Measurements from ENCODE around the gene NTRK1. TPM values are rescaled to one million over a fixed set of nuclear protein-coding genes. Genes with fewer than 3 reads are reported as not detected.

The NTRK1 gene
- total and polyA plus RNA-seq, 2 of the 13 experiments (the other 11 are each of a cell fraction or from before 2014, with no cell fraction given), result not detected

- TF ChIP-seq ZNF124 (CRISPR knock-in tag; IDR thresholded peaks at IDR 0.05) (no peak), LRRFIP1 (CRISPR knock-in tag; conservative IDR thresholded peaks at IDR 0.05) (no peak), EHMT2 (IDR thresholded peaks at IDR 0.05; ENCODE audit: borderline replicate concordance, low read depth, low read length) (no peak), KDM6A (CRISPR knock-in tag; IDR thresholded peaks at IDR 0.05; ENCODE audit: low read depth) (no peak), ZNF335 (CRISPR knock-in tag; IDR thresholded peaks at IDR 0.05) (no peak), ZNF256 (CRISPR knock-in tag; conservative IDR thresholded peaks at IDR 0.05) (no peak), ZNF639 (CRISPR knock-in tag; conservative IDR thresholded peaks at IDR 0.05) (no peak), ZNF7 (CRISPR knock-in tag; IDR thresholded peaks at IDR 0.05) (no peak), ZNF20 (CRISPR knock-in tag; IDR thresholded peaks at IDR 0.05) (no peak), RAD51 (IDR thresholded peaks at IDR 0.05; ENCODE audit: borderline replicate concordance) (no peak), ZNF768 (CRISPR knock-in tag; IDR thresholded peaks at IDR 0.05) (no peak), HNRNPH1 (optimal IDR thresholded peaks at IDR 0.05; ENCODE audit: low read depth, low read length) (no peak), MYC (CRISPR knock-in tag; IDR thresholded peaks at IDR 0.05; ENCODE audit: borderline replicate concordance) (no peak)
- WGBS (ENCODE audit: low lambda C conversion rate), result no CpG with 5 or more reads among the region's 2 CpGs
- no peaks in the 10 kb centered on the region for H4K20me1 ChIP-seq (ENCODE audit: insufficient read depth, low read length)
- no peak for FAIRE-seq
- H3K27me3 ChIP-seq (ENCODE audit: control insufficient read depth in 1 of 2, insufficient read depth in 2 of 2, low read length in 2 of 2), result peaks cover 4 to 27% of the 10 kb centered on the region in 2 experiments; a peak in 4 of 5 replicates
- no TSS peak for BruUV-seq (replicated peaks)
- no peaks in the 10 kb centered on the region for H3K79me2 ChIP-seq (ENCODE audit: insufficient read depth, low read length)
- in situ Hi-C loops (cut with HindIII; ENCODE audit: extremely low pct_ligation_motif_present, low pct_unique_long_range_greater_than_20kb), result no loop called here
- ChIA-PET POLR2A (no interaction called here), CTCF (ENCODE audit: low intra/inter-chr PET ratio, low total read pairs) (no interaction called here)
- no peak for ATAC-seq
- no peak overlapping the region for H3K27ac ChIP-seq (ENCODE audit: extremely low read length, insufficient read depth, low read length)
- no peak for DNase-seq (ENCODE audit: low spot score)
- no peaks in the 10 kb centered on the region for H3K36me3 ChIP-seq (replicated peaks in 1 of 2; ENCODE audit: control insufficient read depth in 1 of 2, insufficient read depth in 2 of 2, low read length in 2 of 2)
- no peak overlapping the region for H3K4me3 ChIP-seq (replicated peaks in 1 of 3; ENCODE audit: insufficient read depth in 1 of 3, low read depth in 2 of 3, low read length in 3 of 3)
- peaks cover 10% of the 10 kb centered on the region for H3K4me1 ChIP-seq (ENCODE audit: insufficient read depth, low read length)
- no peak overlapping the region for H3K4me2 ChIP-seq (ENCODE audit: low read depth, low read length)
- H3K9ac ChIP-seq (ENCODE audit: insufficient read depth, low read depth, low read length), result no peak overlapping the region
- no peaks in the 10 kb centered on the region for H3K9me3 ChIP-seq (ENCODE audit: low read length)
- intact Hi-C loops (cut with micrococcal nuclease; ENCODE audit: unreplicated experiment), result no loop called here
- H2AFZ ChIP-seq (ENCODE audit: low read length), result no peak overlapping the region
Observed at GRCh38 chr1:156912310-156912709, 51.6 kb downstream of the NTRK1 start.

All from HepG2 (cell line).